Measurements from ENCODE around the gene EIF4E2.

- TF ChIP-seq POLR2A (IDR thresholded peaks at IDR 0.05) (no peak), EP300 (IDR thresholded peaks at IDR 0.05) (no peak)
These were observed 2.5 kb upstream of the EIF4E2 start for GRCh38 chr2:232547991-232548390.

Data from tibial nerve (tissue), 3 donors.